Activated CD4-positive, alpha-beta T cell treated with anti-CD3 and anti-CD28 coated beads, Interleukin-2, amount 50 U/mL, for 24 hours (primary cell): Measurements from ENCODE around the gene MLLT10.

ENCODE experiments used
- DNase-seq, 2 donors: peaks; one replicate each; pipeline ENCODE4 v3.0.0-alpha.2; 2020; ENCODE audit warnings: low read depth in 1 of 2, low spot score in 1 of 2

MLLT10 gene

GRCh38 chr10:21759232-21759631 lies 225.2 kb downstream of the MLLT10 start:
- DNase-seq = no peak

GRCh38 chr10:21760332-21760731 lies 226.3 kb downstream of the MLLT10 start:
- DNase-seq = no peak

GRCh38 chr10:21764466-21765189 lies 230.6 kb downstream of the MLLT10 start:
- DNase-seq = no peak

GRCh38 chr10:21769041-21769440 lies 235.0 kb downstream of the MLLT10 start:
- no peak for DNase-seq

- no peak for DNase-seq
Observed at GRCh38 chr10:21771219-21771618, 237.2 kb downstream of the MLLT10 start.

- DNase-seq = no peak
Observed at GRCh38 chr10:21776883-21777282, 242.9 kb downstream of the MLLT10 start.

GRCh38 chr10:21791276-21791675 lies 257.2 kb downstream of the MLLT10 start:
- no peak for DNase-seq
